HG02588 (cell line): ENCODE measurements around the gene BRPF3.

ENCODE experiments used
- ATAC-seq: cut with Tn5 transposase; IDR thresholded peaks from one replicate; pipeline ENCODE4 v1.9.1; 2021; ENCODE audit warnings: mild to moderate bottlenecking, moderate library complexity; ENCODE audit not compliant: unreplicated experiment

The BRPF3 gene

GRCh38 chr6:36227379-36228228, 31.1 kb downstream of the BRPF3 start:
- no peak for ATAC-seq

GRCh38 chr6:36229223-36229622, 32.7 kb downstream of the BRPF3 start:
- ATAC-seq, result no peak

GRCh38 chr6:36230371-36230770, 33.8 kb downstream of the BRPF3 start:
- ATAC-seq, result no peak

GRCh38 chr6:36232172-36232571, 35.6 kb downstream of the BRPF3 start:
- no peak for ATAC-seq

- no peak for ATAC-seq
Measured at GRCh38 chr6:36235309-36235708, 38.8 kb downstream of the BRPF3 start.

- ATAC-seq, result no peak
Measured at GRCh38 chr6:36235862-36236261, 39.3 kb downstream of the BRPF3 start.

- ATAC-seq, result no peak
Measured at GRCh38 chr6:36239774-36240173, 43.2 kb downstream of the BRPF3 start.

GRCh38 chr6:36241728-36242127, 45.2 kb downstream of the BRPF3 start:
- peak; percentile 44 for ATAC-seq

- ATAC-seq, result peak; percentile 8
Measured at GRCh38 chr6:36242161-36242560, 45.6 kb downstream of the BRPF3 start.

- ATAC-seq, result no peak
Measured at GRCh38 chr6:36242626-36243025, 46.1 kb downstream of the BRPF3 start.

GRCh38 chr6:36243562-36244212, 47.1 kb downstream of the BRPF3 start:
- no peak for ATAC-seq

GRCh38 chr6:36244641-36245280, 48.2 kb downstream of the BRPF3 start:
- ATAC-seq, result no peak

- no peak for ATAC-seq
Measured at GRCh38 chr6:36245572-36246061, 49.1 kb downstream of the BRPF3 start.

- no peak for ATAC-seq
Measured at GRCh38 chr6:36246506-36247268, 50.1 kb downstream of the BRPF3 start.

GRCh38 chr6:36247693-36248092, 51.1 kb downstream of the BRPF3 start:
- ATAC-seq, result no peak

- no peak for ATAC-seq
Measured at GRCh38 chr6:36248980-36249379, 52.4 kb downstream of the BRPF3 start.

GRCh38 chr6:36249536-36249935, 53.0 kb downstream of the BRPF3 start:
- ATAC-seq, result no peak

- ATAC-seq, result no peak
Measured at GRCh38 chr6:36252005-36252404, 55.5 kb downstream of the BRPF3 start.

GRCh38 chr6:36263390-36264000, 67.0 kb downstream of the BRPF3 start:
- no peak for ATAC-seq

- ATAC-seq, result no peak
Measured at GRCh38 chr6:36265744-36266143, 69.2 kb downstream of the BRPF3 start.
